Testis (tissue), 2 donors: ENCODE results near the gene KIAA0513.

Source experiments
- POLR2A ChIP-seq: fragments of 450-650 bp; IDR thresholded peaks from one replicate; pipeline ENCODE4 v1.6.1; 2017; ENCODE audit warnings: antibody characterized with exemption, mild to moderate bottlenecking, moderate library complexity
- TF ChIP-seq, protein P1 (sequence below), 3 experiments: fragments of 450-650 bp in 2 of 3; fragments of 200-600 bp in 1 of 3; sonication (generic) in 1 of 3; IDR thresholded peaks; one replicate each; pipeline ENCODE4 v1.5.1; 2016 to 2019; ENCODE audit warnings: antibody characterized with exemption in 3 of 3, mild to moderate bottlenecking in 2 of 3, moderate library complexity in 1 of 3

- TF ChIP-seq, protein P1, sequence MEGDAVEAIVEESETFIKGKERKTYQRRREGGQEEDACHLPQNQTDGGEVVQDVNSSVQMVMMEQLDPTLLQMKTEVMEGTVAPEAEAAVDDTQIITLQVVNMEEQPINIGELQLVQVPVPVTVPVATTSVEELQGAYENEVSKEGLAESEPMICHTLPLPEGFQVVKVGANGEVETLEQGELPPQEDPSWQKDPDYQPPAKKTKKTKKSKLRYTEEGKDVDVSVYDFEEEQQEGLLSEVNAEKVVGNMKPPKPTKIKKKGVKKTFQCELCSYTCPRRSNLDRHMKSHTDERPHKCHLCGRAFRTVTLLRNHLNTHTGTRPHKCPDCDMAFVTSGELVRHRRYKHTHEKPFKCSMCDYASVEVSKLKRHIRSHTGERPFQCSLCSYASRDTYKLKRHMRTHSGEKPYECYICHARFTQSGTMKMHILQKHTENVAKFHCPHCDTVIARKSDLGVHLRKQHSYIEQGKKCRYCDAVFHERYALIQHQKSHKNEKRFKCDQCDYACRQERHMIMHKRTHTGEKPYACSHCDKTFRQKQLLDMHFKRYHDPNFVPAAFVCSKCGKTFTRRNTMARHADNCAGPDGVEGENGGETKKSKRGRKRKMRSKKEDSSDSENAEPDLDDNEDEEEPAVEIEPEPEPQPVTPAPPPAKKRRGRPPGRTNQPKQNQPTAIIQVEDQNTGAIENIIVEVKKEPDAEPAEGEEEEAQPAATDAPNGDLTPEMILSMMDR (IDR thresholded peaks at IDR 0.05) = no peak
- TF ChIP-seq POLR2A = no peak
Measured at GRCh38 chr16:85002608-85003007, 25.0 kb upstream of the KIAA0513 start.
